Panc1 (cell line): Measurements from ENCODE around the gene PKP3.
"Not testable (repeated sequence)": the region's sequence is repeated elsewhere in the genome, so short reads cannot be mapped to it uniquely, and the experiment has no call there.

ENCODE experiments used
- POLR2AphosphoS5 ChIP-seq: IDR thresholded peaks from 2 replicates; pipeline ENCODE4 v1.6.1; 2012; ENCODE audit warnings: mild to moderate bottlenecking, low read depth, low read length, moderate library complexity
- TF ChIP-seq, protein P1 (sequence below): fragments of 450-650 bp; IDR thresholded peaks from 2 replicates; pipeline ENCODE4 v1.5.1; 2017; ENCODE audit warnings: mild to moderate bottlenecking
- TF ChIP-seq, protein P2 (sequence below), 2 experiments: IDR thresholded peaks; 2 replicates each; pipeline ENCODE4 v1.6.1; 2011 to 2012; ENCODE audit warnings: low read depth in 2 of 2, control low read depth in 1 of 2, low read length in 1 of 2, mild to moderate bottlenecking in 1 of 2, moderate library complexity in 1 of 2; ENCODE audit not compliant: insufficient read depth in 1 of 2

DNA sequence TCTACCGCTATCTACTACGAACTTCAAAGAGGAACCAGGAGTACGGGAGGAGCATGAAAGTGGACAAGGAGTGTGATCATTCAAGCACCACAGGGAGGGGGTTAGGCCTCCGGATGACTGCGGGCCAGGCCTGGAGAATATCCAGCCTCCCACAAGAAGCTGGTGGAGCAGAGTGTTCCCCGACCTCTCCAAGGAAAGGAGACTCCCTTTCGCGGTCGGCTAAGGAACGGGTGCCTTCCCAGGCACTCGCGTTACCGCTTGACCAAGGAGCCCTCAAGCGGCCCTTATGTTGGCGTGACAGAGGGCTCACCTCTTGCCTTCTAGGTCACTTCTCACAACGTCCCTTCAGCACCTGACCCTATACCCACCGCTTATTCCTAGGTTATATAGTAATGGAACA is 4.6 kb upstream of the PKP3 start:
- TF ChIP-seq, protein P1, sequence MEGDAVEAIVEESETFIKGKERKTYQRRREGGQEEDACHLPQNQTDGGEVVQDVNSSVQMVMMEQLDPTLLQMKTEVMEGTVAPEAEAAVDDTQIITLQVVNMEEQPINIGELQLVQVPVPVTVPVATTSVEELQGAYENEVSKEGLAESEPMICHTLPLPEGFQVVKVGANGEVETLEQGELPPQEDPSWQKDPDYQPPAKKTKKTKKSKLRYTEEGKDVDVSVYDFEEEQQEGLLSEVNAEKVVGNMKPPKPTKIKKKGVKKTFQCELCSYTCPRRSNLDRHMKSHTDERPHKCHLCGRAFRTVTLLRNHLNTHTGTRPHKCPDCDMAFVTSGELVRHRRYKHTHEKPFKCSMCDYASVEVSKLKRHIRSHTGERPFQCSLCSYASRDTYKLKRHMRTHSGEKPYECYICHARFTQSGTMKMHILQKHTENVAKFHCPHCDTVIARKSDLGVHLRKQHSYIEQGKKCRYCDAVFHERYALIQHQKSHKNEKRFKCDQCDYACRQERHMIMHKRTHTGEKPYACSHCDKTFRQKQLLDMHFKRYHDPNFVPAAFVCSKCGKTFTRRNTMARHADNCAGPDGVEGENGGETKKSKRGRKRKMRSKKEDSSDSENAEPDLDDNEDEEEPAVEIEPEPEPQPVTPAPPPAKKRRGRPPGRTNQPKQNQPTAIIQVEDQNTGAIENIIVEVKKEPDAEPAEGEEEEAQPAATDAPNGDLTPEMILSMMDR, result not testable (repeated sequence)
- TF ChIP-seq POLR2AphosphoS5, result not testable (repeated sequence)
- TF ChIP-seq, protein P2, sequence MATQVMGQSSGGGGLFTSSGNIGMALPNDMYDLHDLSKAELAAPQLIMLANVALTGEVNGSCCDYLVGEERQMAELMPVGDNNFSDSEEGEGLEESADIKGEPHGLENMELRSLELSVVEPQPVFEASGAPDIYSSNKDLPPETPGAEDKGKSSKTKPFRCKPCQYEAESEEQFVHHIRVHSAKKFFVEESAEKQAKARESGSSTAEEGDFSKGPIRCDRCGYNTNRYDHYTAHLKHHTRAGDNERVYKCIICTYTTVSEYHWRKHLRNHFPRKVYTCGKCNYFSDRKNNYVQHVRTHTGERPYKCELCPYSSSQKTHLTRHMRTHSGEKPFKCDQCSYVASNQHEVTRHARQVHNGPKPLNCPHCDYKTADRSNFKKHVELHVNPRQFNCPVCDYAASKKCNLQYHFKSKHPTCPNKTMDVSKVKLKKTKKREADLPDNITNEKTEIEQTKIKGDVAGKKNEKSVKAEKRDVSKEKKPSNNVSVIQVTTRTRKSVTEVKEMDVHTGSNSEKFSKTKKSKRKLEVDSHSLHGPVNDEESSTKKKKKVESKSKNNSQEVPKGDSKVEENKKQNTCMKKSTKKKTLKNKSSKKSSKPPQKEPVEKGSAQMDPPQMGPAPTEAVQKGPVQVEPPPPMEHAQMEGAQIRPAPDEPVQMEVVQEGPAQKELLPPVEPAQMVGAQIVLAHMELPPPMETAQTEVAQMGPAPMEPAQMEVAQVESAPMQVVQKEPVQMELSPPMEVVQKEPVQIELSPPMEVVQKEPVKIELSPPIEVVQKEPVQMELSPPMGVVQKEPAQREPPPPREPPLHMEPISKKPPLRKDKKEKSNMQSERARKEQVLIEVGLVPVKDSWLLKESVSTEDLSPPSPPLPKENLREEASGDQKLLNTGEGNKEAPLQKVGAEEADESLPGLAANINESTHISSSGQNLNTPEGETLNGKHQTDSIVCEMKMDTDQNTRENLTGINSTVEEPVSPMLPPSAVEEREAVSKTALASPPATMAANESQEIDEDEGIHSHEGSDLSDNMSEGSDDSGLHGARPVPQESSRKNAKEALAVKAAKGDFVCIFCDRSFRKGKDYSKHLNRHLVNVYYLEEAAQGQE (IDR thresholded peaks at IDR 0.05; ENCODE audit: insufficient read depth in 1 of 2, low read depth in 2 of 2, low read length in 1 of 2), result not testable (repeated sequence)
